ENCODE measurements around the gene PTPRJ.
A peak's percentile ranks its signal among the peaks of the same experiment; 100 is the strongest.

The PTPRJ gene

DNA sequence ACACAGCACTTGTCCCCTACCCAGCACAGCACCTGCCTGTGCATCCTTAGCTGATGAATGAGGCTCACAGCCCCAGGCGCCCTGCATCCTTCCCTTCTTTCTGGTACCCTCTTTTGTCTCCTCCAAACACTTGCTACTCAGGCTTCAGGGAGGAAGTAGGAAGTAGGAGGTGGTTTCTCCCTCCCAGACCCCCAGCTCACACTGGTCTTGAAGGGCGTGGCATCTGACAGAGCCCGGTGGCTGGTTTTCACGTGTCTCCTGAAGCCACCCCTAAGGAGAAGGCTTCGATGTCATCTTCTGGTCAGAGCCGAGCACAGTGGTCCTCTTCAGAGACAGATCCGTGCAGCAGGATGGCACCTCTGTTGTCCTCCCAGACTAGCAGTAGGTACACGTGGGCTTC, 109.8 kb downstream of the PTPRJ start:
- DNase-seq (ENCODE audit: low read depth in 1 of 2, low spot score in 1 of 2) = no peak

DNA sequence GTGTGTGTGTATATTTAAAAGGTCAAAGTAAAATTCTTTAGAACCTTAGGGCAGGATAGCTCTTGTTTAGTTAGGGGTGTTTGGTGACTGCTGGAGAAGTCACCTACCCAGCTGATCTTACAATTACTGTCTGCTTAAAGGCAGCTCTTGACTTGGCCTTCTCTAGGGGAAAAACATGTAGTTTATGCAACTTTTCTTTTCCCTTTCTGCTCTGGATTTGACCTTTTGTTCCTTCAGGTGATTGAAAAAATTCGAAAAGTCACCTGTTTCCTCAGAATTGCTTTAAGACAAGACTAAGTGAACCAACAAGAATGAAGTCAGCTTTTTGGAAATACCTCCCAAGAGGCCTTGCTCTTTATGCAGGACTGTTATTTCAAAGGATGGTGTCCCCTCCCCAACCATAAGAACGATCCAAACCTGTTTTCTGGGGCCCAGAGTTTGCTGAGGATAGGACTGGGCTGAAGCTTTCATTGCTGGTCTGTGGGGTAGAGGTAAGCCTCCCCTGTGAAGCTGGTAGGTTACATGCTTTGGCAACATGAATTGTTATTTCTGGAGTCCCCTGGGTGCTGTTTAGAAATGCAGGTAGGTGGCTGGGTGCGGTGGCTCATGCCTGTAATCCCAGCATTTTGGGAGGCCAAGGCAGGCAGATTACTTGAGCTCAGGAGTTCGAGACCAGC, 111.2 kb downstream of the PTPRJ start:
- no peak for DNase-seq (ENCODE audit: low read depth in 1 of 2, low spot score in 1 of 2)

DNA sequence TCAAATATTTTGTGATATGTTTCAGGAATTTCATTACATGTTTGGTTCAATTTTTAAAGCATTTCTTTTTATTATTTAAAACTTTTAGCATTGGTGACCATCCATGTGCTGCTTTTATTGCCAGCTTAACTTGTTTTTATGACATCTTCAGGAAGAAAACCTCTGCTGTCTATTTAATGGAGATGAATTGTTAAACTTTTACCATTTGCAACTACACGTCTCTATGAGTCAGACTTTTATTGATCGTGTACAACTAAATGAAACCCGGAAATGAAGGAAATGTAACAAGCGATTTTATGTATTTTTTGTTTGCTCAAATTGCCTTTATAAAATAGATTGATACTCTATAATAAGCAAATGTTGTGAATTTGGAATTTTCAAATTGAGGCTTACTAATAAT, 113.0 kb downstream of the PTPRJ start:
- no peak for DNase-seq (ENCODE audit: low read depth in 1 of 2, low spot score in 1 of 2)

DNA sequence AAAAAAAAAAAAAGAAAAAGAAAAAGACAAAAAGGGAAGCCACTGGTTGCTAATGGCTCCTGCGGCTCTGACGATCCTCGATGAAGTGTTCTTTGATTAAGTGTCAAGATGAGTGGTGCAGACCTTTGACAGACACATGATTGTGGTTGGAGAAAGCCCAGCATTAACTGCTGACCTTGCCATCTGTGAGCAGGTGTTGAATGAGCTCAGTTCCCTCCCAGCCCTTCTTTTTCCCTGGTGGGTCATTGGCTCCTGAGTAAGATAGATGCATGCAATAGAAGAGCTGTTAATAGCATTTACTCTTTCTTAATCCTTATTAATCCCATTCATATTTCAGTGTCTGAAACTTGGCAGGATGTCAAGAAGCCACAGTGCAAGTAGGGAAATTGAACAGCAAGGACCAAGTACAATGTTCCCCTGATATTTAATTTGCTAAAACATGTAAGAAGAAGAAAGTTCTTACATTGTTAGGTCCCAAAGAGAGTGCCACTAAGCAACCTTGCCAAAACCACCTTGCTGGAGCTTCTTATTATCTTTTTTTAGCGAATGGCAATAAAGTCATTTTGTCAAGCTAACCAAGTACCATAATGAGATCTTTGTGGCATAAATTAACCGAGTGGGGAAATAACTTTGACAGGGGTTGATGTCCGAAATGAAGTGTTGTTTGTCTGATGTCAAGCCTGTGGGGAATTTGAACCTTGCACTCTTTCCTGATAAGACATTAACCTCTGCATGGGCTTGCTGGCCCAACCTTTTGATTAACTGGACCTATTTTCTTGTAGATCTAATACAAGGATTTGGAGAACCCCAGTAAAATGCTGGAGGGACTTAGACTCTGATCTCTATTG, 113.7 kb downstream of the PTPRJ start:
- no peak for DNase-seq (ENCODE audit: low read depth in 1 of 2, low spot score in 1 of 2)

DNA sequence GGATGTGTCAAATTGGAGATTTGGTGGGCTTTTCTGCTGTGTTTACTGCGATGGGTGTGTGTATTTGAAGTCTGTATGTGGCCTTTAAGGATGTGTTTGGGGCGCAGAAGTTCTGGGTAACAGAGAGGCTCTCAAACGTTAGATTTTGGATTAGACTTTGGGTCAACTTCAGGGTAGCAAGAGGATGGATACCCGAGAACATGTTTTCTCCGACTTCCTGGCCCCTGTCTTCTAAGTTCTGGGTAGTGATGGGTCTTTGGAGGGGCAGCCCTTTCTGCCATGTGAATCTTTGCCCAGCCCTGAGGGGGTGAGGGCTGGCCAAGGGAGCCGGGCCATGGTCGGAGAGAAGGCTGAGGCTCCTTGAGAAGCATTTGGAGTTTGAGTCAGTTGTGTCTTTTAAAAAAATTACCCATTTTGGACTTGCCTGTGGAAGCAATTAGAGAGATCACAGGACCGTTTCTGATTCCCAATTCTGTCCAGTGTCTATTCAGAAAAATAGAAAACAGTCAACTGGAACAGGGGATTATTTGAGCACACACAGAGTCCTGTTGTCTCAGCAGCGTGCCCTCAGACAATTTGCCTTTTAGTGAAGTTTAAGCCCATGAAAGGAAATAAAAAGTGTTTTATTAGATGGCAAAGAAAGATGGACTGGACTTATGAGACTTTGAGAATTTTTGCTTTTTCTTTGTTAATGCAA, 114.4 kb downstream of the PTPRJ start:
- no peak for DNase-seq (ENCODE audit: low read depth in 1 of 2, low spot score in 1 of 2)

DNA sequence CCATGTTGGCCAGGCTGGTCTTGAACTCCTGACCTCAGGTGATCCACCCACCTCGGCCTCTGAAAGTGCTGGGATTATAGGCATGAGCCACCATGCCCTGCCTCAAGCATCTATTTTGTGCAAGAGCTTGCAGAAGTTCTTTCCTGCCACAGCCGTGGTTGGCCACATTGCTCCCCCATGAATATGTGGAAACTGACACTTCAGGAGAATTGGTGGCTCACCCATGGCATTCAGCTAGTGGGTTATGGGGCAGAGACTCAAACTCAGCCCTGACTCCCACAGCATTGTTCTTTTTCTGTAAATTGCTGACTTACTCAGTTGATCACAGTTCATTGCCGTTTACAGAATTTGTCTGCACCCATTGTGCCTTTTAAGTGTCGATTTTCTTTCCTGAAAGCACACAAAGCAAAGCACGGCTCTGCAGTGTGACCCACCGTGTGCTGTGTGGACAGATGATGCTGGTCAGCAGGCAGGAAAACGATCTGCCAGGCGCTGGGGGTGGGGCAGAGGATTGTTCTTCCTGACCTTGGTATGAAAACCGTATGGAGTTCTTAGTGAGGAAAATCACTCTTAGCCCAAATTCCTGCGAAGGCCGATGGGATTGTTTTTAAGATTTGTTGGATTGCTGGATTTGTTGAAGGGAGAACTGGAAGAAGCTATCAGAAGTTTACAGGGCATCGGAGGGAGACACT, 115.6 kb downstream of the PTPRJ start:
- no peak for DNase-seq (ENCODE audit: low read depth in 1 of 2, low spot score in 1 of 2)

DNA sequence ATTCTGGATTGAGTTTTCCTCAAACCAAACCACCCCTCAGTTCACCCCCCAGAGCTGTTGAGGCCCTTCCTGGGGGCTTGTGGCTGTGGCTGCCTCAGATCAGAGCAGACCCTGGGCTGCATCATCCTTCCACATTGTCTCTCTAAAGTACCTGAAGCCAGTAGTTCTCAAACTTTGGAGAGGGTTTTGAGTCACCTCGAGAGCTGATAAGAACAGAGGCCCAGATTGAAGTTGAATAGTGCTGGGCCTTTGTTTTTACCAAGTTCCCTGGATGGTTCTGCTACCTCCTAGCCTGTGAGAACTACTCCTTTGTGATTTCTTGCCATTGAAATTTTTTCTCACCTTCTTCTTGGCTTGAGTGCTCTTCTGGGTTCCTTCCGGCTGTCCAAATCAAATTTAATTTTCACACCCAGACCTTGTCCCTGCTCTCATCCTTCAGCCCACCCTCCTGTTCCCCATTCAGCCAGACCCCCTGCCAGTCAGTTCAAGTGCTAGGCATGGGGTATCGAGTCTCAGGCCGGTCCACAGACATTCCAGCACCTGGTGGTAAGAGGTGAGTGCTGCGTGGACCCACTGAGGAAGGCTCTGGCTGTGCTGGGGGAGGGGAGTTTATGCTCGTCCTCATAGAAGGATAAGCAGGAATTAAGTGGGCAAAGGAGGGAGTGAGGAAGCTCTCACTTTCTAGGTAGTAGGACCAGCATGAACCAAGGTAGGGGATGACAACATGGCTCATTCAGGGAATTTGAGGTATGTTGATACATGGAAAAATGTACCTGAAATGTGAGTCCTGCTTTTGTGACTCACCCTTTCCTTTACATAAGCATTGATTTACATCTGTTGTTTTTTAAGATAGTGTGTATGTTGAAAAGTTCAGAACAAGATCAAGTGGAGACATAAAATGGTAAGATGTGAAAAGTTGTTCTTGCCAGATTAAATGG, 116.5 kb downstream of the PTPRJ start:
- DNase-seq (ENCODE audit: low read depth in 1 of 2, low spot score in 1 of 2) = no peak

DNA sequence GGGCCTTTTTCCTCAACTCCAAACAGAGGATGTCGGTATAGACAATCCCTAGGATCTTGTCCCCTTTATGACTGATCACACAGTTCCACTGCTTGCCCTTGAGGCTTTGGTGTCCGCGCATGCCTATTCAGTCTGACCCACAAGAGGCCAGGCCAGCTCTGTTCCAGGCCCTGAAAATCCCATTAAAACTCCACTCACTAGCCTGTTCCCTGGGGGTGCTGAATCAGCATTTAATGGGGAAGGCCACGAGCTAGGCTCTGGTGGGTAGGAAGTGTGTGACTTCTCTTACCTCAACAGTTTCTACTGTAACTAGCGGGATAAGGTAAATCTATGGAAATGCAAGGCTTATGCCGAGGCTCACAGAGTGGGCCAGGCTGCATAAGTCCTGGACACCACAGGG, 117.7 kb downstream of the PTPRJ start:
- no peak for DNase-seq (ENCODE audit: low read depth in 1 of 2, low spot score in 1 of 2)

DNA sequence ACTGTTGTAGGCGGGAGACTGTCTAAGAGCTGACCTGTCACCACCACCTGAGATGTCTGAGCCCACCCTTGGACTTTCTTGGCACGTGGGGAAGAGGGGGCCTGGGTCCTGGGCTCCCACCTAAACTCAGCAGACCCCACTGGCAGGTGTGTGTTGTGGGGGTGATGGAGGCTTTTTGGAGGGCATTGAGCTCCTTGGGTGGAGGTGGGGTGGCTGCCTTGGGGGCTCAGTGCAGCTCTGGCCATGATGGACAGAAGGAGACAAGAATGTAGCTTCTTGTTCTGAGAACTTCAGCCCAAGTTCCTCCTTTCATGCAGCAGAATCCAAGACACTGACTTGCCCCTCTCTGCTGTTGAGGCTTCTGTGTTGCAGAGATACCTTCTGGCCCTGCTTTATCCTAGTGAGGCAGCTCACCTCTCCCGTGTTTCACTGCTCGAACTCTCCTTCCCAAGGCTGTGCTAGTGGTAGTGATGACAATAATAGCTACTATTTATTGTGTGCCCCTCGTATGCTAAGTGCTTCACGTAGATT, 119.6 kb downstream of the PTPRJ start:
- DNase-seq (ENCODE audit: low read depth in 1 of 2, low spot score in 1 of 2) = no peak

DNA sequence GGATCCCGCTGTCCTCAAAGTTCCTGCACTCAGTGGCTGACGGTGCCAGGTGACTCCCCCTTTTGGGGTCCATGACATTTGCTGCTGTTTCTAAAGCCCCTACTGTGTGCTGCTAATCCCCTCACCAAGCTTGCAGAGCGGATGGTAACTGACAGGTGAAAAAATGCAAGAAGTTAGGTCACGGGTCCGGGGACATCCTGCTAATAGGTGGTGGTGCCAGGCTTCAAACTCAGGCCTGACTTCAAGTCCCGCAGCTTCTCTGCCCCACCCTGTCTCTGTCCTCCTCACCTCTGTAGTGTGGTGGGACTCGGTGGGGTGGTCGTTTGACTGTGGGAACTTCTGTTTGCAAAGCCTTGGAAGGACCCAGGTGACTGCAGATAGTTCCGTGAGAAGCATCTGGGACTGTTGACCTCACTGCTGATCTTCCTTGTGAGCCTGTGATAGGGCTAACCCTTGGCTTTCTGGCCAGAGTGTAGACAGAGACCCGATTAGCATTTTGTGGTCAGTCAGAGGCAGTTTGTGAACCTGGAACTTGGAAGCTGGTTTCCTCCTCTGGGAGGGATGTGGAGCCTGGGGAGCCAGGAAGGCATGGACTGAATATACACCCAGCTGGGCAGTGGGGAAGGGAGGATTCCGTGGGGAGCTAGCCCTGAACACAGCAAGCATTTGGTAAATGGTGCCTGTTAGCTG, 120.8 kb downstream of the PTPRJ start:
- no peak for DNase-seq (ENCODE audit: low read depth in 1 of 2, low spot score in 1 of 2)

DNA sequence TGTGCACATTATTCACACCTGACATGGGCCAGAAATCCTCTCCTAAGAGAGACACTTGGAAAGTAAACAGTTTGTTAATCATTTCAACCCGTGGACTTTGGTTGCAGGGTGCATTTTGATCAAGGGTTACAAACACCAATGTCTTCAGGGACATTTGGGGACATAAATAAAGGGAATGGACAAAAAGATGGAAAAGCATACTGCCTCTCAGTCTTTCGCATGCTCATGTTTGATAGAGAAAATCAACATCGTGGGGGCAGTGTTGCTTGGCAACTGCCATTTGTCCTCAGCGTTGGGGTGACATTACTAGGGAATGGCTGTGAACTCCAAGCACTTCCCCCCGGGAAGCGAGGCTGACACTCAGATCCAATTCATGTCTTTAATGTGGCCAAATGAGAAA, 121.6 kb downstream of the PTPRJ start:
- DNase-seq (ENCODE audit: low read depth in 1 of 2, low spot score in 1 of 2) = no peak

DNA sequence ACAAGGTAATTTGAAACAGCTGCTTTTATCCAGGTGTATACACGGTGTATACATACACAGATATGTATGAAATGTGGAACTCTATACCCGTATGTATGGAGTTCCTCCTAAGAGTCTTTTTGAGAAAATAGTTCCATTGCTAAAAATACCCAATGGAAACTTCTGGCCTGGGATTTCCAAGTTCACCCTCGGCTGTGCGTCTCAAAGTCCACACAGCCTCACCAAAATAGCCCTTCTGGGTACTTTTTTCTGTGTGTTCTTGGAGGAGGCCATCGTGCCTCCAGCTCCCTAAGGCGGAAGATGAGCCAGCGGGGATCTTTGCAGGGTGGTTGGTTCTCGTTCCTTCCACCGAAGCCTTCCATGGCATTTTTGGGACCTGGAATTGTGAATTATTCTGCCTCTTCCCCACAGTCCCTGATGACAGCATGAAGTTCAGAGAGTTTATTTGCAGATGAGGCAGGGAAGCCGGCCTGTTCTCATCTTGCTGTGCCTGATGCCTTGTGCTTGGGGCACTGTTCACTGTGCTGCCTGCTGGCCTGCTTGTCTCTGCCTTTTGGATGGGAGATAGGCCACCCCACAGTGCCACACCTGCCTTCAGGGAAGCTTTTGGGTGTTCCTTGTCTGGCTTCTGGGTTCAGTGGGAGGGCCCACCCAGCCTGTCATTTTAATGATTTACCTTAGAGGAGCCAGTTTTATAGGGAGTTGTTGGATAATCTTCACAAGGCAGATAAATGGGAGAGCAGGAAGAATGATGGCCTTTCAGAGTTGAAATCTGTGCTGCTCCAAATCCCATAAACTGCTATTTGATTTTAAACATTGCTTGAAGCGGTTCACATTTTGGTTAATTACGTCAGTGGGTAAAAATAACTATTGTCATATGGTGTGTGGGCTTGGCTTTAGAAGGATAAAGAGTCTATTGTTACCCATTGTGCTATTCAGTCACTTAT, 123.5 kb downstream of the PTPRJ start:
- DNase-seq (ENCODE audit: low read depth in 1 of 2, low spot score in 1 of 2) = no peak

DNA sequence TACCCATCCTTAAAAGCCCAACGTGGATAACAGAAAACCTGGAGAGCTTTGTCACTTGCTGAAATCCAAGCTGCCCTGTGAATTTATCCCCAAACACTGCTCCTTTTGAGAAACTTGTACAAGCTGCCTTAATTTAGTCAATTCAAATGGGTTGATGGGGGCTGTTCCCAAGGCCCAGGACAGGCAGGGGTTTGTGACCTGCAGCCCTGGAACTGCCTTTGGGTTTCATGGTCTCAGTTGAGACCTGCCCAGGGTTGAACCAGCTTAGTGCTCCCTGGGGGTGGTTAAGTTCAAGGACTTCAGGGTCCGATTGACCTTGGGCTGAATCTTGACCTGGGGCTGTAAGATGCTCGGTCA, 124.2 kb downstream of the PTPRJ start:
- DNase-seq (ENCODE audit: low read depth in 1 of 2, low spot score in 1 of 2) = no peak

DNA sequence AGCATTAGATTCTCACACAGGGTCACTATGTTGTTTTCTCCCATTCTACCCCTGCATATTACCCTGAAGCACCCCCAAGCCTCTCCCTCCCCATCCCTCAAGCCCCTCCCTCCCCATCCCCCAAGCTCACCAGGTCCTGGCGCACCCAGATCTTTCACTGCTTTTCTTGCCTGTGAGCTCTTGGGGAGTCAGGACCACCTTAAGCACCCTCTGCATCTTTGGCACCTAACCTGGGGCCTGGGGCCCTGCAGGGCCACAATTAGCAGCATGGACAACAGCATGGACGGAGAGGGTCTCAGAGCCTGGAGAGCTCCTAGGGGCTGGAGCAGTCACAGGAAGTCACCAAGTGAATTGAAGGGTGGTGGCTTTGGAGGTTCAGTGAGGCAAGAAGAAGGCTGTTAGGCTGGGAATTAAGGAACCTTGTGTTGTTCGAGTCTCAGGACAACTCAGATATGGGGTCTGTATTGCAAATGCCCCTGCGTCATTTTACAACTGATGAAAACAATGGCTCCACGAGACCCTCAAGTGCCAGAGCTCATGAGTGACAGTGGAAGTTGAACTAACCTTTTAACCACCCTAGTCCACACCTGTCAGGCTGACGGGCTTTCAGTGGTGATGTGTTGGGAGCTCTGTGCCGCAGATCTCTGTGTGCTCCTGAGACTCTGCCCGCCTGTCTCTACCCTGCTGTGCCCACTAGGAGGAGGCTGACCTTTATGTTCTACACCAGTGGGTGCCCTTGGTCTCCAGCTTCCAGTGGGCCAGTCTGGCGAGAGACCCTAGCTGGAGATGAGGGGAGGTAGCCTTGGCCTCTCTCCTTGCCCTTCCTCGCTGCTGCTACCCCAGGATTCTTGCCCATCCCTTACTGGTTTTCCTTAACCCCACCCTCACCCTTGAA, 125.0 kb downstream of the PTPRJ start:
- no peak for DNase-seq (ENCODE audit: low read depth in 1 of 2, low spot score in 1 of 2)

DNA sequence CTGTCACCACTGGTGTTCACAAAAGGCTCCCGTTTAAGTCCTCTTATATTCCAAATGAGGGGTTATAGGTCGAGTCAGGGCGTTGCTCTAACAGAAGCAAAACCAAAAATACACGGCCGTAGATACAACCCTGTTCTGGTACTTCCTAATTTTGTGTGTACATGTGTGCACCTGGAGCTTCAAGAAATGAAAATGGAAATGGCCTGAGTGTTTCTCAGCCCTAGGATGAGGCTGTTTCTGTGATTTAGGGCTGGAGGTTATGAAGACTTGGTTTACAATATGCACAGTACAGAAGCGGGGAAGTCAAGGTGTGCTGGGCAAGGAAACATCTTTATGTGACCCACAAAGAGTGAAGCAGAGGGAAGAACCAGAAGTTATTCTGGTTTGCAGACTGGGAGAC, 125.8 kb downstream of the PTPRJ start:
- no peak for DNase-seq (ENCODE audit: low read depth in 1 of 2, low spot score in 1 of 2)

DNA sequence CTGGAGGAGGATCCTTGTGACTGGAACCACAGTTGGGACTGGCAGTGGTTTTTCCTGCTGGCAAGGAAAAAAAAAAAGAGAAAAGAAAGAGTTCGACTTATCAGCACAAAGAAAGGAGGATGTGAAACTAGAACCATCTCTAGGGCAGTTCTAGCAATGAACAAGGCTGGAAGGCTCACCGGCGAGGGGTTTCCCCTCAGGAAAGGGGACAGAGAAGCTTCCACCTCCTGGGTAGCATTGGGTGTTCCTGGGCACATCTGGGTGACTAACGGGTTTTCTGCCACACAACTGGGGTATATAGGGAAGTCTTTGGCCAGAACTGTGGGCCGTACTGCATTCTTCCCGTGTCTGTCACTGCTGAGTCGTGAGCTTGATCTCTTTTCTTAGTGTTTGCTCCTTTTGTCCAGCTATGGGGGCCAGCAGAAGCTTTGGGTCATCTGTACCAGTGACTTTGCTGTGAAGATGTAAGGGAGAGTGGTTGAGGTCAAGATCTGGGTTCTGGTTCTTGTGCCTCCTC, 126.9 kb downstream of the PTPRJ start:
- peak in 1 of 2 donors; percentile 35 for DNase-seq (ENCODE audit: low read depth in 1 of 2, low spot score in 1 of 2)

Data from activated CD4-positive, alpha-beta T cell treated with anti-CD3 and anti-CD28 coated beads, Interleukin-2, amount 50 U/mL, for 24 hours (primary cell).